Measurements from ENCODE around the gene CNIH3. TPM values are rescaled to one million over a fixed set of nuclear protein-coding genes. Genes with fewer than 3 reads are reported as not detected.

Gene CNIH3
- polyA plus RNA-seq, 3 donors = 9.6 to 9.9 (median 9.8) TPM

DNA sequence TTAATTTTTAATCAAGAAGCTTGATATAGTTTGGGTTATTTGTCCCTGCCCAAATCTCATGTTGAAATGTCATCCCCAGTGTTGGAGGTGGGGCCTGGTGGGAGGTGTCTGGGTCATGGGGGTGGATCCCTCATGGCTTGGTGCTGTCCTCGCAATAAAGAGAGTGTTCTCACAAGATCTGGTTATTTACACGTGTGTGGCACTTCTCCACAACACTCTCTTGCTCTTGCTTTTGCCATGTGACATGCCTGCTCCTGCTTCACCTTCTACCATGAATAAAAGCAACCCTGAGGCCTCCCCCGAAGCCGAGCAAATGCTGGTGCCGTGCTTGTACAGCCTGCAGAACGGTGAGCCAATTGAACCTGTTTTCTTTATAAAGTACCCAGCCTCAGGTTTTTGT, 2.6 kb upstream of the CNIH3 start:
- no peak for DNase-seq (ENCODE audit: low read depth in 3 of 3, low spot score in 2 of 3)

DNA sequence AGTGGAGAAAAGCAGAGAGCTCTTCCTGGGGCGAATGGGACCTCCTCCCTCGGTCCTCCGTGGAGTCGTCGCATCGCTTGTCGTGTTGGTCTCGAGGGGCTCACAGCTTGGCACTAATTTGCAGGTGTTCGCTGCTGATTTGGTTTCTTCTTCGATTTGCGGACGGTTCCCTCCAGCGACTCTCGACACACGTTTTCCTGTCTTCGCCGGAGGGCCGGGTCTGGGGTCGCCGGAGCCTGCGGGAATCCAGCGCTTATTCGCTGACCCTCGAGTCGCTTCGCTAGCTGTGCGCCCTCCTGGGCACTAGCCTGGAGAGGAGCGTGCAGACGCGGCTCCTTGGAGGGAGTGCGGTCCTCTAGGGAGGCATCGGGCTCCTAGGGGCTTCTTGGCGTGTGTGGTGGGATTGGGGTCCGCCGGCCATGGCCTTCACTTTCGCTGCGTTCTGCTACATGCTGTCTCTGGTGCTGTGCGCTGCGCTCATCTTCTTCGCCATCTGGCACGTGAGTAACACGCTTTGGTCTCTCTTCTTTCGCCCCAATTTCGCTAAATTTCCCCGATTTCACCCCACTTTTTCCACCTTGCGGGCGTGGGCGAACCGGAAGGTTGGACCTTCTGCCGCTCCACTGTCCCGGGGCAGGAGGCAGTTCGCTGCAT, 766 bp downstream of the CNIH3 start:
- DNase-seq (ENCODE audit: low read depth in 3 of 3, low spot score in 2 of 3) = no peak

DNA sequence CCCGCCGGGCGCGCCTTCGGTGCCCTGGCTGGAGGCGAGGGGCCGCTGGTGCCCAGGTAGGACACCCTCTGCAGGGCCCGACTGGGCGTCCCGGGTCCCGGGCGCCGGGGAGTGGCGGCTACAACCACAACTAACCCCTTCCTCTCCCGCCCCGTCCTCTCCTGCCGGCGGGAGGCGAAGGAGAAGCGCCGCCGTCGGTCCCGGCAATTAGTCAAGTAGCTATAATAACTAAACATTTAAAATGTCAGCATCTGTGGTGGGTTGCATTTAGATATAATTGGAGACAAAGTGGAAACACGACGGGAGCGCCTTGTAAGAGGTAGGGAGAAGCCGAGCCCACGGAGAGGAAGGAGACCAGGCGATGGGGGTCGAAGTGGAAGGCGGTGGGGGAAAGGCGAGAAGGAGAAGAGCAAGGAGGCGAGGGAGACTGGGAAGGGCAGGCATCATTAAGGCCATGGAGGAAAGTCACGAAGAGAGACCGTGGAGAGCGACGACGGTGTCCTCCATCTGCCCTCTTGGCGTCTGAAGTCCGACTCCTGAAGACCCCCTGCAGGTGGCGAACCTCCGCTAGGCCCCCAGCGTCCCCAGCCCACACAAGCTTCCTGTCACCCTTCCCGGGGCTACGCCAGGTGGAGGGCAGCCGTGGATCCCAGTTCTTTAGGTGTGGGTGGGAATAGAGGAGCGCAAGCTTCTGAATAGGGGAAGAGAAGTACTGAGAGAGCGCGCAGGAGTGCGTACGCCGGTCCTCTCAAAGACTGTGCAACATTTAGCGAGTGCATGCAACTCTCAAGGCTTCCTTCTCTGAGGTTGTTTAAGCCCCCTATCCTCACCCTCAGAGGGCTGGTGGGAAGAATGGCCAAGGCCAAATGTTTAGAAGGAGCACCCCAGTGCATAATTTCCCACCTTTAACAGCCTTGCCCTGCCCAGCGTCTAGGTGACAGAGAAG, 1.6 kb downstream of the CNIH3 start:
- no peak for DNase-seq (ENCODE audit: low read depth in 3 of 3, low spot score in 2 of 3)

DNA sequence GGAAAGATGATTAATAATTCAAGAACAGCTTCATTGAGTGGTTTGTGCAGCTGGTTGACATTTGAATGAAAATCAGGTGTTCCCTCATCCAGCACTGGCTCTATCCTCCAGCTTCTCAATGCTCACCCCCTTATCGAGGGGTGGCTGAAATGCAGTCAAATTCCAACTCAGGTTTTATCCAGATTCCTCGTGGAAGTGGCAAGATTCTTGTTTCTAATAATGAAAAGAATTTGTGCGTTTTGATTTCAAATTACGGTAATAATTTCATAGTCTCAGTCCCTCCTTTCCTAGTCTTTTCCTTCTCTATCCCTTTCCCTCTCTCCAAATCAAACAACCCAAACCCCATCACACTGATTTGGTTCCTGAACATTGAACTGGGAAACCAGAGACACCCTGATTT, 3.1 kb downstream of the CNIH3 start:
- no peak for DNase-seq (ENCODE audit: low read depth in 3 of 3, low spot score in 2 of 3)

DNA sequence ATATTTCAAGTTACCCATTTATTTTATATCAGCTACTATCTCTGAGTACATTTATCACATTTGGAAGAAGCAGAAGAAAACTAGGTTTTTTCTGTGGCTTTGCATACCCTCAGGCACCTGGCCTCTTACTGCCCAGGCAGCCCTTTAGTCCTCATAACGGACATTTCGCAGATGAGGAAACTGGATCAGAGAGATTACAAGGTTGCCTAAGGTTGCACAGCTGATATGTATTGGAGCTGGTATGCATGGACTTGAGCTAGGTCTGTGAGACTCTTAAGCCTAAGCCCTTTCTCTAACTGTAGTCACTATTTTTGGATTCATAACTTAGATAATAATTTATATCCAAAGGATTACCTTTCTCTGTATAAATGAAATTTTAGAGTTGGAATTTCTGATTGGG, 4.0 kb downstream of the CNIH3 start:
- DNase-seq (ENCODE audit: low read depth in 3 of 3, low spot score in 2 of 3) = no peak

DNA sequence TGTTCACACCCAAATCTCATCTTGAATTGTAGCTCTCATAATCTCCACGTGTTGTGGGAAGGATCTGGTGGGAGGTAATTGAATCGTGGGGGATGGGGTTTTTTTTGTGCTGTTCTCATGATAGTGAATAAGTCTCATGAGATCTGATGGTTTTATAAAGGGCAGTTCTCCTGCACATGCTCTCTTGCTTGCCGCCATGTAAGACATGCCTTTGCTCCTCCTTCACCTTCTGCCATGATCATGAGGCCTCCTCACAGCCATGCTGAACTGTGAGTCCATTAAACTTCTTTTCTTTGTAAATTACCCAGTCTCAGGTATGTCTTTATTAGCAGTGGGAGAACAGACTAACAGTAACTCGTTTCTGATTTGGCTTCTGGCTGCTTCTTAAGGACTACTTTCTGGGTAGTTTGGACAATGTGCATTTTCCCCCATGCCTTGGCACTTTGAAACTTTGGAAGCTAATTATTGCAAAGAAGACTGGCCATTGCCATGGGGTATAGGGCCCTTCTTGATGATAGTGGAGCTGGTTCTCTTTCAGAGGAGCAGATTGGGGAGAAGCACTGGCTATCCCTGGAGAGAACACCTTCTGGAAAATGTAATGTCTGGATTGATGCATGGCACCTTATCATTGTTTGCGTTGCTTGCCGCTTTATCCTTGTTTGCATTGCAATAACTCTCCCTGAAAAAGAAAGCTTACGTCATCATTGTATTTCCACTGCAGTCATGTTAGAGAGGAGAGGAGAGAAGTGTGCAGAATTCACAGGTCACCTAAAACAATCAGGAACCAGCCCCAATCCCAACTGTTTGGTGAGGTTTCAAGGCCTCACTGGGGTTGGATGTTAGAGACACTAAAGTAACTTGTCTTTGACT, 5.9 kb downstream of the CNIH3 start:
- no peak for DNase-seq (ENCODE audit: low read depth in 3 of 3, low spot score in 2 of 3)

DNA sequence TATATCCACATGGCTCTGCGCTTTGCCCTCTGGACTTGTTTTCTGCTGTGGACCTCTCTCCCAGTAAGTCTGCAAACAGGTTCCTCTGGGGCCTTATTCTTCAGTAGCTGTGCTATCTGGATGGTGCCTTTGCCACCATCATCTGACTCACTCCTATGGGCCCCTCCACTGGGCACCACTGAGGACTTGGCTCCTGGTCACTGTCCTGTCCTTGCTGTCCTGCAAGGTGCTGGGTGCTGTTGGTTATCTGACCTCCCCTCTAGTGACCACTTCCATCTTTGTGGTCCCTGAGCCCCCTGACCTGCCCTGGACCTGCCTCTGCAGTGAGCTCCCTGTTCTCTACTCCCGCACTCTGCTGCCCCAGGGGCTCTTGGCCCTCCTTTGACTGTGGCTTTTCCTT, 6.7 kb downstream of the CNIH3 start:
- DNase-seq (ENCODE audit: low read depth in 3 of 3, low spot score in 2 of 3) = no peak

DNA sequence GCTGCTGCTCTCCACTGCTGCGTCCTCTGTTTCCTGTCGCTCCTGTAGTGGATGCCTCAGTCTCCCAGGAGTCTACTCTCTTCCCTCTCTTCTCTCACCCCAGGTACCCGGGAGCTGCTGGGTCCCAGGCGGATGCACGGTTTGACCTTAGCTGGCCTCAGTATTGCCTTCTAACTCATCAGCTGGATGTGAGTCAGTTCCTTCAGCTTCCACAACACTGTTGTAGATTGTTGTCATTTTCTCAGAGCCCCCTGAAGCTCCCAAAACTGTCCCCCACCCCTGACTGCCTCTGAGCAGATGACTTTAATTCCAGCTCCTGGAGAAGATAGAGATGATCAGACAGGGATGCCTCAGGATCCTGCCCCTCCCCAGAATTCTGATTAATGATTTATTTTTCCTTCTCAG, 7.2 kb downstream of the CNIH3 start:
- DNase-seq (ENCODE audit: low read depth in 3 of 3, low spot score in 2 of 3) = no peak

DNA sequence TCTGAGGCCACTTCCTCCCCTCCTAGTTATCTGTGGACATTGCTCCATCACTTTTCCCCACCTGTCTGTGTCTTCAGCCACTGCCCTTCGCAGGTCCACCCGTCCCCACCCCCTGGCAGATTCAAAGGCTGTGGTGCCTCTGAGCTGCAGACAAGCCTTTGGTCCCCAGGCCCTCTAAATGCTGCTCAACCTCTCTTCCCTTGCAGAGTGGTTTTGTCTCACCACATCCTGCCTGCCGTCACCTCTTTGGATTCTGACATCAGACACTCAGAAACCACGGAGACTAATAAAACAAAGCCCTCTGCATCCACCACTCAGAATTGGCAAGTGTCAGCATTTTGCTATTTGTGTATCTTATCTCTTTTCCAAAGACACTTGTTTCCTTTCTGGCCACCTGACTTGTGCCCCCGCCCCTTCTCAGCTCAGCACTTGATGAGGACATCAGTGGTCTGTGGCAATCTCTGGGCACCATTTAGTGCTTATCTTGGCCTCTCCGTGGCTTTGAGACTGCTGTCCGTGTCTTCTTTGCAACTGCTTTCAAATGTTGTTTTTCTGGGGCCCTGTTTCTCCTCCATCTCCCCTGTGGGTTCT, 7.7 kb downstream of the CNIH3 start:
- no peak for DNase-seq (ENCODE audit: low read depth in 3 of 3, low spot score in 2 of 3)

DNA sequence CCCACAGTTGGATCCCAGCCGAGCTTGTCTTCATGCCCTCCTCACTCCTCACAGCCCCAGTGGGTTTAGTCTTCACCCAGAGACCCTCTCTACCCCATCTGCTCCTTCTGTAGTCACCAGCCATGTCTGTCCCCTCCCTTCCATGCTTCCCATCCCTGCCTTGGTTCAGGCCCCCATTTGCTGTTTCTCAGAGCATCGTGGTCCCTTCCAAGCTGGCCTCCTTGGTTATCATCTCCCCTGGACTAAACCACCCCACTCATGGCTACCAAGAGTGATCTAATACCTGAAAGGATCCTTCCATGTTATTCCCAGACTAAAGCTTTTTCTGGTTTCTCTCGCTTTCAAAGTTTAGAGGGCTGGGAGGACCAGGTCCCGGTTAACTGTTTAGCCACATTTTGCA, 8.3 kb downstream of the CNIH3 start:
- DNase-seq (ENCODE audit: low read depth in 3 of 3, low spot score in 2 of 3) = no peak

DNA sequence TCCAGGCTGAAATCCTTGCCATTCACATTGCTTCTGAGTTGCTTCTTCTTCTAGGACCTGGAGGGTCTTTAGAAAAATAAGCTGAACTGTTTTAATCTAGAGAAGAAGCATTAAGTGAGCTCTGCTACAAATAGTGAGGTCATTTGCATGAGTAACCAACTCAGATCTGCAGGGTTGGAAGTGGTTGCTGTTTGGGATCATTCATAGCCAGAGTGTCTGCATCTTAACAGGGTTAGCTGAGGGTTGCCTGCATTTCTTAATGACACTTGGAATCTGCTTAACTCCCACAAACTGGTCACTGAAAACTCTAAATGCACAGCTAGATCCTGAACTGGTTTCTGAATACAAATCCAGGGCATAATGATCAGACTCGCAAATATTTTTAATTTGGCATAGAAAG, 9.9 kb downstream of the CNIH3 start:
- DNase-seq (ENCODE audit: low read depth in 3 of 3, low spot score in 2 of 3) = no peak

DNA sequence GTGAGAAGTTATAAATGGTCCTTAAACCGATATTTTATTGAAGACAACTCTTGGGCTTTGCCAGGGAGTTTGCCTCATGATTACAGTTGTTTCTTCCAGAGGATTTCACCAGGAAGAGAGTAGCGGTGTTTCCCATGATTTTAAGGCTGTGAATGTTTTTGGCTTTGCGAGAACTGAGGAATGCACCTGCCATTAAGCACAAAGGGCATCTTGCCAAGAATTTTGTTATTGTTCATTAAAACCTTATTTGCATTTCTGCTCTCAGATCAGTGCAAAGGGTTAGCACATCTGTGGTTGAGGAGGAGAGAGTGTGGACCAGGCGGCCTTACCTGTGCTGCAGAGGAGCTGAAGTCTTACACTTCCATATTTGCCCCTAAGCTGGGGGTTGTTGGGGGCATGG, 13.8 kb downstream of the CNIH3 start:
- no peak for DNase-seq (ENCODE audit: low read depth in 3 of 3, low spot score in 2 of 3)

DNA sequence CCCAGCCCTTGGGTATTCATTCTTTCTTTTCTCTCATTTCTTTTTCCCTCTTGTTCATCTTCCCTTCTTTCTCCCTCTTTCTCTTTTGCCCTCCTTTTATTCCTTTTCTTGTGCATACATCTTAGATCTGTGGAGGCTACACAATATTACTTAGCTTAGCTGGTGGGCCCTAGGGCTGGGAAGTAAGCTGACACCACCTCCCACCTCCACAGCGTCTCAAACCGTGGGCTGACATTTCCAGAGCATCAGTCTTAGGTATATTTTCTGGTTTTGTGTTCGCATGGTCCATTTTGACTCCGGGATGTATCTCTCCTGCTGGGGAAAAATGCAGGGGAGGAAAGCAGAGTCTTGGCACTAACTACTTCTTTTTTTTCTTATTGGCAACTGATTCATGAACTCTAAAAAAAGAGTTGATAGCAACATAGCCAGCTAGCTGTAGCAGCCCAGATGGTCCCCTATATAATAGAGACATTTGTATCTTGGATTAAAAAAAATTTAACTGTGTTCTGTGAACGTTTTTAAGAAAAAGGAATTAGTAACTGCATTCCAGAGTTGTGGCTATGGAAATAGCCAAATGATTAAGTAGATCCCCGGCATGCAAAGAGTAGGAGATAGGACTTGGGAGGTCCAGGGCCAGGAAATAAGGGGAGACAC, 15.5 kb downstream of the CNIH3 start:
- DNase-seq (ENCODE audit: low read depth in 3 of 3, low spot score in 2 of 3) = no peak

DNA sequence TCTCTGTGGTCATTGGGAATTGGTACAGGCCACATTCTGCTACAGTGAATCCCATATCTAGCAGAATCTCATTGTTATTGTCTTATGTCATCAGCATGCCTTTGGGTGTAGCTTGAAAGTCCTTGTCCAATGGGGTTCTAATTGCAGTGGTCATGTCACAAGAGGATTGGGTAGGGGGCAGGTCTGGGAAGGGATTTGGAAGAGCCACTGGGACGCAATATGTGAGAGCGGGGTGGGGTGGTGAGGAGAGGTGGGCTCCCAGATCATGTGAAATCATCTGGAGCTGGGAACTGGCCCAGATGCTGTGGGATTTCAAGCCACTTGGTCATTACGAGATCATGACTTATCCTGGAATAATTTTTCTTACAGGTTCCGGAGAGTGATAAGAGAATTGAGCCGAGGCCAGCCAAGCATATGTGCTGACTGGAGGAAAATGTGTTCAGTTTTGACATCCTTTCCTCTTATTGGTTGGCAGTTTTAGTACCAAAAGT, 16.3 kb downstream of the CNIH3 start:
- no peak for DNase-seq (ENCODE audit: low read depth in 3 of 3, low spot score in 2 of 3)

DNA sequence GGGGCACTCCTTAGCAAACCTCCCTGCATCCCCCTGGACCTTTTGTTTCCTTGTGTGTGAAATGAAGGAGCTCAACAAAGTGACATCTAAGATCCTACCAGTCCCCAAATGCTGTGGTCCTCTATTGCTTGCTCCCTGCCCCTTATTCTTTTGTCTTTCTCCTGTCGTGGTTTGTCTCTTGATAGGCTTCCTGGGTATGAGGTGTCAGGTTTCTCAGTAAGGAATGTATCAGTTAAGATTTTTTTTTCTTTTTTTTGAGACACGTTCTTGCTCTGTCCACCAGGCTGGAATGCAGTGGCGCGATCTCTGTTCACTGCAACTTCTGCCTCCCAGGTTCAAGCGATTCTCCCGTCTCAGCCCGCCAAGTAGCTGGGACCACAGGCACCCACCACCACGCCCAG, 16.8 kb downstream of the CNIH3 start:
- no peak for DNase-seq (ENCODE audit: low read depth in 3 of 3, low spot score in 2 of 3)

DNA sequence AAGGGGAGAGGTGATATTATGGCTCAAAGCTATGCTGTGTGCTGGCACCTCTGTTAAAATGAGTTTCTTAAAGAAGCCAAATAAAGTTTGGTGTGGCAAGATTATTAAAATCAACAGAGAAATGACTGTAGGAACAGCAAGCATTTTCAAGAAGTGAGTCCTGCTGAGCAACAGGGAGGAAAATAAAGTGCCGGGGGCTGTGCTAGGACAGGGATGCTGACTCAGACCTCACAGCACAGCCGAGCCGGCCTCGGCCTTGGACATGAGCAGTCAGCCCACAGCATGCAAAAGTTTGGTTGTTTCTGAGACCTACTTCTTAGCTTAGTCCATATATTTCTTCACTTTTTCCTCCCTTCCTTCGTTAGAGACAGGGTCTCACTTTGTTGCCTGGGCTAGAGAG, 19.2 kb downstream of the CNIH3 start:
- DNase-seq (ENCODE audit: low read depth in 3 of 3, low spot score in 2 of 3) = no peak

DNA sequence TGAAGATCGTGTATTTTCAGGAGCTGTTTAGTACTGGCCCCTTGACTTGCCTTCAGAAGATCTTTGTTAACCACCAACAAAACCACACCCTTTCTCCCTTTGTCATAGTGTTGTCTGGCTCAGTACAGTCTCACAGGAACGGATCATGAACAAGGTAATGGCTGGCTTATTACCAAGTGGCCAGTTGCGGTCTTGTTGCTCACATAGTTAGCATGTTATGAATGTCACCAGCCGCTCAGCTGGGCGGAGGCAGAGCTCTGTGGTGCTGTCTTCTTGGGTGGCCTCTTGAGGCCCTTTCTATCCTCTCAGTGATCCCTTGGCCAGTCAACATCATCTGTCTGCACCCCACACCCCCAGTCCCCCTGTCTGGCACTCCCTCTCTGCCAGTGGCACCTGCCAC, 21.4 kb downstream of the CNIH3 start:
- DNase-seq (ENCODE audit: low read depth in 3 of 3, low spot score in 2 of 3) = no peak

DNA sequence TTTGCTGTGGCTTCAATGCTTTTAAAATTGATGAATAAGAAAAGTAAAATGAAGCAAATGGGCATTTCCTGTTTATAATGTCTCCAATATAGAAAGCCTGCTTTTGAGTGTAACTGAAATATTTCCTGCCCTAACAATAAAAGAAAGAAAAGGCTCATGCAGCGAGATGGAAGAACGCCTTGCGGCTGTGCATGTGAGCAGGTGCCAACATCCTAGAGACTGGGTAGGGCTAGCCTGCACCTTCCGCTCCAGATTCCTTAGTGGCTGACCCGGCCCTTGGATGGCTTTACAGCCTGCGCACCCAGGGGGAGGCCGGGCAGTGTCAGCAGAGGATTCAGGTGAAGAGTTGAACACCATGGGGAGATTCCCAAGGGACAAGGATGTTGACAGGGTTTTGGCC, 21.8 kb downstream of the CNIH3 start:
- no peak for DNase-seq (ENCODE audit: low read depth in 3 of 3, low spot score in 2 of 3)

DNA sequence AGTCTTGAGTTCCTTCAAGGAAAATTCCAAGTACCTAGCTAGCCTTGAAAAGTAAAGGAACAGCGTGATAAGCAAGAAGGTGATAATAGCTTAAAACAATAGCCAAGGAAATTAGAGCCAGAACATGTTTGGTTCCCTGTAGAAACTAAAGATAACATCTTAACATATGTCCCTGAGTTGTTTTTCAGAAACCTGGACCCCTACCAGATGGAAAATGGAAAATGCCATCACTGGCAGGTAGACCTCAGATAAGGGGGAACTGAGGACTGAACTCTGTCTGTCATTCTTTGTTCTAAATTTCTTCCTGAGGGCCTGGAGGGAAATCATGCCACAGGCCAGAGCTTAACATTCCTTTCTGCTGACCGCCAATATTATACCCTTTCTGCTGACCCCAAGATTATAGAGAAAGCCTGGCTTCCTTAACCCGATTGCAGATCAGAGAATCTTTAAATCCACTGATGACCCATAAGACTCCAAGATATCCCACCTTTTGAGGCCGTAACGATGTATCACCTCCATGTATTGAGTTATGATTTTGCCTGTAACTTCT, 23.4 kb downstream of the CNIH3 start:
- DNase-seq (ENCODE audit: low read depth in 3 of 3, low spot score in 2 of 3) = no peak

DNA sequence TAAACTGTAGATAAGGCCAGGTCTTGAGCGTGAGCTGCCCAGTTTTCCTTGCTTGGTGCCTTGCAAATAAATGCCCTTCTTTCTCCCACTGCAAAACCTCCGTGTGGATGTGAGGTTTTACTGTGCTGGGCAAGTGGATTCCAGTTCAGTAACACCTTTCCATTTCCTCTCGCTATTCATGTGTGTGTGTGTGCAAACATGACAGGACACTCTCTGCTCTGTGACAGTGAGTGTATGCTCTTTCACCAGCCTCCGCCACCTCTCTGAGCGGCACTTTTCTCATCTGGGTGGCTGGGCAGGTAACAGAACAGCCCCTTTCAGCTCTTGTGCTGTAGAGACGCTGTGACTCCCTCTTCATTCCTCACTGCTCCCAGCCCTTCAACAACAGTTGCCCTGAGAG, 23.9 kb downstream of the CNIH3 start:
- DNase-seq (ENCODE audit: low read depth in 3 of 3, low spot score in 2 of 3) = no peak
